ENCODE data around the gene PARP9. TPM values are rescaled to one million over a fixed set of nuclear protein-coding genes. Genes with fewer than 3 reads are reported as not detected.

The PARP9 gene
- 1.1 TPM in 2 replicates for total RNA-seq (2014; rRNA removed; shearing (Covaris generic))

GRCh38 chr3:122564155-122564912 is at the start of gene PARP9, which contains the start of gene DTX3L:
Gene PARP9 (minus strand): TSS chr3:122564300. CDS start chr3:122559620, 4,680 bp downstream.
Gene DTX3L (plus strand): TSS chr3:122564338. CDS start chr3:122564427, 89 bp downstream.
- H3K4me3 ChIP-seq (ENCODE audit: insufficient read depth, low read depth, low read length), result peak within 1 kb of the TSS; percentile 67
- peak; percentile 92 for DNase-seq
- peaks cover 9% of the 10 kb centered on the region; the same call in 1 of the 2 replicates for H3K27me3 ChIP-seq (ENCODE audit: control insufficient read depth, insufficient read depth, low read length)
- no peaks in the 10 kb centered on the region for H3K36me3 ChIP-seq (replicated peaks; ENCODE audit: control insufficient read depth, insufficient read depth, low read length)

DNA sequence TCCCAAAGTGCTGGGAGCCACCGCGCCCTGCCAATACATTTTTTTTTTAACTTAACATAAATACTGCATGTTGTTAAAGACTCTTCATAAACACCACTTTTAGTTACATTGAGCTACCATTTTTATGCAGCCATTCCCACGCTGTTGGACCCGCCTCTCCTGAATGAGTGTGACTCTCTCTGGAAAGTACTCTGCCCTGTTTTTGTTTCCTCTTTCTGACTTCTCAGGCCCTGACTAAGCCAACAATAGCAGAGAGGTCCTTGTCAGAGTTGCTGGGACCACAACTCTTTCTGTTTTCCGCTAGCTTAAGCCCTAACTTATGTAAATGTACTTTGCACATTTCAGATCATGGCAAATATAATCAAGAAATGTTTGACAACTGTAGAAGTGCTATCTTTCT is 48.6 kb upstream of the PARP9 start:
- no peaks in the 10 kb centered on the region for H3K36me3 ChIP-seq (replicated peaks; ENCODE audit: control insufficient read depth, insufficient read depth, low read length)
- H3K27me3 ChIP-seq (ENCODE audit: control insufficient read depth, insufficient read depth, low read length), result no peaks in the 10 kb centered on the region
- DNase-seq, result no peak
- no peak overlapping the region for H3K4me3 ChIP-seq (ENCODE audit: insufficient read depth, low read depth, low read length)

DNA sequence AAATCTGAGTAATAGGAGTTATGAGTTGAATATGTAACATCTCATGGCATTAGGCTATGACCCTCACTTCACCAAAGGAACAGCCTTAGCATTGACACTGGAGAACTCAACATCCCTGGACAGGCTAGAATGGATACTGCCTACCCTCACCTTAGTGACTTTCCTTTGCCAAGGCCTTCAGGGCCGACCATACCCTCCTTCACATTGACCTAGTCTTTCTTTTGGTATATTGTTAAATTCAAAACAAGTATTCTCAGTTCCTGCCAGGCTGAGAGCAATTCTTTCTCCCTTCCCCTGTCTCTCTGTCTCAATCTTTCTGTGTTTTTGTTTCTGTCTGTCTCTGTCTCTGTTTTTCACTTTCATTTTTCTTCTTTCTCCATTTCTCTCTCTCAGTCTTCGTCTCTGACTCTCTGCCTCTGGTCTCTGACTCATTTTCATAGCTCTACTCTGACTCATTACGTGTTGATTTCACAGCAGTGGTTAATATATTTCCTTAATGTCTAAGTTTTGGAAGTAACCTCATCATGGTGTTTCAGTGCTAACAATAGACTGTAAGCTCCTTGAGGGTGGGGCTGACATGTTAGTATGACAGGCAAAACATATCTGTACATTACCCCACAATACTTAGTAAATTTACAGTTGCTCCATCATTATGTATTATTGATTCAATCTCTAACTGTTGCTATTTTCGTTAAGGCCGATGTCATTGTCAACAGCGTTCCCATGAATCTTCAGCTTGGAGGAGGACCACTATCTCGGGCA is 45.9 kb upstream of the PARP9 start:
- no peaks in the 10 kb centered on the region; the same call in 1 of the 2 replicates for H3K27me3 ChIP-seq (ENCODE audit: control insufficient read depth, insufficient read depth, low read length)
- DNase-seq, result no peak
- no peaks in the 10 kb centered on the region for H3K36me3 ChIP-seq (replicated peaks; ENCODE audit: control insufficient read depth, insufficient read depth, low read length)
- no peak overlapping the region for H3K4me3 ChIP-seq (ENCODE audit: insufficient read depth, low read depth, low read length)

GRCh38 chr3:122608916-122609315 is 44.8 kb upstream of the PARP9 start:
- H3K27me3 ChIP-seq (ENCODE audit: control insufficient read depth, insufficient read depth, low read length), result no peaks in the 10 kb centered on the region; the same call in 1 of the 2 replicates
- H3K4me3 ChIP-seq (ENCODE audit: insufficient read depth, low read depth, low read length), result no peak overlapping the region
- DNase-seq, result no peak
- no peaks in the 10 kb centered on the region for H3K36me3 ChIP-seq (replicated peaks; ENCODE audit: control insufficient read depth, insufficient read depth, low read length)

DNA sequence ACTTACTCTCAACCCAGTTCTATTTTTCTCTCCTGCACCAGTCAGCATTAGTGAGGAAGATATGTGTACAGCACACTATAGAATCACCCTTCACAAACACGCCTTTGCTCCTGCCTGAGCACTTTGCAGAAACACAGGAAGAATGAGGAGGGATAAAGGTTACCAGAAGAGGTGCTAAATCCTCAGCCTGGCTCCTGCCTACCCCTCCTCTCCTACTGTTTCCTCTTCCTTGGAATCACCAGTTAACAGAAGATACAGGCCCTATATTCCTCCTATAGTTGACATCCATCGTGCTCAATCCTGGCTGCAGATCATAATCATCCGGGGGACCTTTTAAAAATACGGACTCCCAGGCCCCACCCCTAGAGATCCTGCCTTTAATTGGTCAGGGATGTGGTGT is 42.2 kb upstream of the PARP9 start:
- Histone ChIP-seq H3K36me3 (replicated peaks; ENCODE audit: control insufficient read depth, insufficient read depth, low read length) (no peaks in the 10 kb centered on the region), H3K27me3 (ENCODE audit: control insufficient read depth, insufficient read depth, low read length) (no peaks in the 10 kb centered on the region; the same call in 1 of the 2 replicates), H3K4me3 (ENCODE audit: insufficient read depth, low read depth, low read length) (no peak overlapping the region)
- no peak for DNase-seq

GRCh38 chr3:122603056-122603455 is 39.0 kb upstream of the PARP9 start:
- no peaks in the 10 kb centered on the region; the same call in 1 of the 2 replicates for H3K27me3 ChIP-seq (ENCODE audit: control insufficient read depth, insufficient read depth, low read length)
- no peak overlapping the region for H3K4me3 ChIP-seq (ENCODE audit: insufficient read depth, low read depth, low read length)
- DNase-seq, result no peak
- no peaks in the 10 kb centered on the region for H3K36me3 ChIP-seq (replicated peaks; ENCODE audit: control insufficient read depth, insufficient read depth, low read length)

DNA sequence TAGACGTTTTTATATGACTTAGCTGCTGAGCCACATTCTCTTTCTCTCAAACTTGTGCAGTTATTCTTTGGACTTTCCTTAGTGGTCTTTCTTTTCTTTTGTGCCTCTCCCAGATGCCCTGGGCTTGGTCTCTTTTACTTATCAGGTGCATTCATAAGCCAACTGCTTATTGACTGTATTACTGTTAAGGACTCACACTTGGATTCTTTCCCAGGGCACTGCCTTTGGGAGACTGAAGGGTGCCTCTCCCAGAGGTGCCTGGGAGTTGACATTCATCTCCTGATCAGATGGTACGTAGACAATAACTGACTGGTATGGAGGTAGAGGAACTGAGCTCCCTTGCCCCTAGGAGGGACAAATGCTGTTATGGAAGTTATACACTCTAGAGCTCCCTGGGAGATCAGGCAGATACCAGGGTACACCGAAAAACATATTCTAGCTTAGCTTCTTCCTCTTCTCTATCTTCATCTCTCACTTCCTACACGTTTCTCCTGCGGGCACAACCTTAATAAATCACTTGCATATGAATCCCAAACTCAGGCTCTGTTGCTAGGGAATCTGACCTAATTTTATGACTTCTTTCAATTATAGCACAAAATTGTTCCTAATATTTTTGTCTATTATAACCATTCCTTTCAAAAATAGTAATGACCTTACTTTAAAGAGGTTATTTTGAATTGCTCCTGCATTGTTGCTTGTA is 38.1 kb upstream of the PARP9 start:
- Histone ChIP-seq H3K36me3 (replicated peaks; ENCODE audit: control insufficient read depth, insufficient read depth, low read length) (no peaks in the 10 kb centered on the region), H3K27me3 (ENCODE audit: control insufficient read depth, insufficient read depth, low read length) (no peaks in the 10 kb centered on the region; the same call in 1 of the 2 replicates)
- no peak for DNase-seq

DNA sequence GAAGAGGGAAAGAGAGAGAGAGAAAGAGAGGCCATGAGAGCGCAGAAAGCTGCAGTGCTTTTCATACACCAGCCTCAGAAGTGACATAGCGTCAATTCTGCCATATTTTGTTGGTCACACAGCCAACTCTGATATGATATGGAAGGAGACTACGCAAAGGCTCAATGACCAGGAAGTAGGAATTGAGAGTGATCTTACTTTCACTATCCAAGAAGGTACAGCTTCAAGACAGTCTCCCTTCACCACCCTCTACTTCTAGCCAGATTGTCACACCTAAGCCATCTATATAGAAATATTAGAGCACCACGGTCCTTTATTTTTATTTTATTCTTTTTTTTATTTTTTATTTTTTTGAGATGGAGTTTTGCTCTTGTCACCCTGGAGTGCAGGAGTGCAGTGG is 34.5 kb upstream of the PARP9 start:
- Histone ChIP-seq H3K27me3 (ENCODE audit: control insufficient read depth, insufficient read depth, low read length) (no peaks in the 10 kb centered on the region), H3K36me3 (replicated peaks; ENCODE audit: control insufficient read depth, insufficient read depth, low read length) (no peaks in the 10 kb centered on the region), H3K4me3 (ENCODE audit: insufficient read depth, low read depth, low read length) (no peak overlapping the region)
- DNase-seq, result no peak

More for the DNA sequence above, 38.1 kb upstream of the PARP9 start:
- H3K4me3 ChIP-seq (ENCODE audit: insufficient read depth, low read depth, low read length), result no peak overlapping the region

GRCh38 chr3:122598151-122598550 is 34.1 kb upstream of the PARP9 start:
- H3K27me3 ChIP-seq (ENCODE audit: control insufficient read depth, insufficient read depth, low read length), result no peaks in the 10 kb centered on the region
- no peak overlapping the region for H3K4me3 ChIP-seq (ENCODE audit: insufficient read depth, low read depth, low read length)
- no peaks in the 10 kb centered on the region for H3K36me3 ChIP-seq (replicated peaks; ENCODE audit: control insufficient read depth, insufficient read depth, low read length)
- no peak for DNase-seq

DNA sequence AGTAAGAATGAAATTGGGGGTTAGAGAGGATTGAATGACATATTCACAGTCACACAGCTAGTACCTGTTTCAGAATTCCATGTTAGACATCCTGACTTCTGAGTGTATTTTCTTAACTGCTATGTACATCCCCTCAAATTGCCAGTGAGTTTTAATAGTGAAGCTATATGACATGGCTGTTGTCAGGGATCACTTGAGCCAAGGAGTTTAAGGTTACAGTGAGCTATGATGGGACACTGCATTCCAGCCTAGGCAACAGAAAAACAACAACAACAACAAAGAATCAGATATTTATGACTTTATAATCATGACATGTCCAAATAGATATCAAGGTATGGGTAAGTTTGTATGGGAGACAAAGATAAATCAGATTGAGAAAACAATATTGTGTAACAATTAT is 29.9 kb upstream of the PARP9 start:
- no peak for DNase-seq
- Histone ChIP-seq H3K36me3 (replicated peaks; ENCODE audit: control insufficient read depth, insufficient read depth, low read length) (no peaks in the 10 kb centered on the region), H3K4me3 (ENCODE audit: insufficient read depth, low read depth, low read length) (no peak overlapping the region), H3K27me3 (ENCODE audit: control insufficient read depth, insufficient read depth, low read length) (no peaks in the 10 kb centered on the region)

GRCh38 chr3:122590610-122591009 is 26.5 kb upstream of the PARP9 start:
- H3K36me3 ChIP-seq (replicated peaks; ENCODE audit: control insufficient read depth, insufficient read depth, low read length), result no peaks in the 10 kb centered on the region
- H3K4me3 ChIP-seq (ENCODE audit: insufficient read depth, low read depth, low read length), result no peak overlapping the region
- no peak for DNase-seq
- no peaks in the 10 kb centered on the region for H3K27me3 ChIP-seq (ENCODE audit: control insufficient read depth, insufficient read depth, low read length)

- Histone ChIP-seq H3K4me3 (ENCODE audit: insufficient read depth, low read depth, low read length) (no peak overlapping the region), H3K36me3 (replicated peaks; ENCODE audit: control insufficient read depth, insufficient read depth, low read length) (no peaks in the 10 kb centered on the region), H3K27me3 (ENCODE audit: control insufficient read depth, insufficient read depth, low read length) (no peaks in the 10 kb centered on the region)
- no peak for DNase-seq
Observed at GRCh38 chr3:122589297-122589696, 25.2 kb upstream of the PARP9 start.

DNA sequence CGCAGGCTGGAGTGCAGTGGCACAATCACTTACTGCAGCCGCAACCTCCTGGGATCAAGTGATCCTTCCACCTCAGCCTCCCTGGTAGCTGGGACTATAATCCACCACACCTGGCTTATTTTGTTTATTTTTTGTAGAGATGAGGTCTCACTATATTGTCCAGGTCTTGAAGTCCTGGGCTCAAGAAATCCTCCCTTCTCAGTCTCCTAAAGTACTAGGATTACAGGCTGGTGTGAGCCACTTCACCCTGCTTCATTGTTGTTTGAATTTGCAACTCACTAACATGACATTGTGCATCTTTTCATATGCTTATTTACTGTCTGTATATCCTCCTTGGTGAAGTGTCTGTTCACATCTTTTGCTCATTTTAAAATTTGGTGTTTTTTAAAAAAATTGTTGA is 23.5 kb upstream of the PARP9 start:
- Histone ChIP-seq H3K27me3 (ENCODE audit: control insufficient read depth, insufficient read depth, low read length) (no peaks in the 10 kb centered on the region), H3K4me3 (ENCODE audit: insufficient read depth, low read depth, low read length) (no peak overlapping the region), H3K36me3 (replicated peaks; ENCODE audit: control insufficient read depth, insufficient read depth, low read length) (no peaks in the 10 kb centered on the region)
- DNase-seq, result no peak

- no peak overlapping the region for H3K4me3 ChIP-seq (ENCODE audit: insufficient read depth, low read depth, low read length)
- H3K36me3 ChIP-seq (replicated peaks; ENCODE audit: control insufficient read depth, insufficient read depth, low read length), result no peaks in the 10 kb centered on the region
- H3K27me3 ChIP-seq (ENCODE audit: control insufficient read depth, insufficient read depth, low read length), result no peaks in the 10 kb centered on the region
- DNase-seq, result no peak
Observed at GRCh38 chr3:122586773-122587485, 22.8 kb upstream of the PARP9 start.
